A204.1 (cell line): ENCODE measurements around the gene ODAM.
A peak's percentile ranks its signal among the peaks of the same experiment; 100 is the strongest.
"Not testable (repeated sequence)": the region's sequence is repeated elsewhere in the genome, so short reads cannot be mapped to it uniquely, and the experiment has no call there.

Source experiments
- FAIRE-seq: peaks from 2 replicates; lab custom pipeline; 2012; peaks lifted over from hg19 to GRCh38; lab: Jason Lieb, UNC

ODAM gene, protein sequence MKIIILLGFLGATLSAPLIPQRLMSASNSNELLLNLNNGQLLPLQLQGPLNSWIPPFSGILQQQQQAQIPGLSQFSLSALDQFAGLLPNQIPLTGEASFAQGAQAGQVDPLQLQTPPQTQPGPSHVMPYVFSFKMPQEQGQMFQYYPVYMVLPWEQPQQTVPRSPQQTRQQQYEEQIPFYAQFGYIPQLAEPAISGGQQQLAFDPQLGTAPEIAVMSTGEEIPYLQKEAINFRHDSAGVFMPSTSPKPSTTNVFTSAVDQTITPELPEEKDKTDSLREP

DNA sequence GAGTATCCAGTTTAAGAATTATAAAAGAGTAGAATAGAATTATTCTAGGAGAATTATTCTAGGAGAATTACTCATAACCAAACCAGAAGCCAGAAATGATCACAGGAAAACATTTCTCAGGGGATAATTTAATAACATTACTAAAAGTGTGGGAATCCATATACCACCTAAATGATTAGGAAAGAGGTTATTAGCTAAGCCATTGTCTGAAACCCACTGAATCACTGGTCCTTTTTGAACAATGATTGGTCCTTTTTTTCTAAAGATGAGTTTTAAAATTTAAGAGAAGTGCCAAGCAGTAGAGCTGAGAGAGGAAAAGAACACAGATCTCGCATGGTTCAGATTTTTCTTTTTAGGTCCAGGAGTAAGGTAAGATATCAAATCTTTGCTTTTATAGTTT lies at the start of gene ODAM:
TSS of gene ODAM (plus strand) at position 301 of the 400 bp plus-strand sequence. CDS start 819 bp downstream, outside the sequence.
- FAIRE-seq = no peak

- FAIRE-seq = no peak
Measured at GRCh38 chr4:70151271-70151670, 44.3 kb upstream of the ODAM start.

DNA sequence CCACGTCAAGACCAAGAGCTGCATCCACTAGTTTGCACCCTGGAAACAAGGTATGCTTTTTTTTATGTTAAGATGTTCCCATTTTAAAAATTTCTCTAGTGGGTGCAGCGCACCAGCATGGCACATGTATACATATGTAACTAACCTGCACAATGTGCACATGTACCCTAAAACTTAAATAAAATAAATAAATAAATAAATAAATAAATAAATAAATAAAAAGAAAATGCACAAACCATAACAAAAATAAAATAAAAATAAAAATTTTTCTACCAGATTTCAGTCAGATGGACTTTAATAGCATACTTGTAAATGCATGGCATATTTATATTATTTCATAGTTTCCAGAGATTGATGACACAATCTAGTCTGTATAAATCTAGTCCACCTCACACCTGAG lies 43.4 kb upstream of the ODAM start:
- FAIRE-seq = no peak

GRCh38 chr4:70153937-70154336 lies 41.6 kb upstream of the ODAM start, which contains the start of gene PRR27:
Gene PRR27, plus strand, starts transcription at chr4:70154237. Its CDS starts 139 bp downstream, at chr4:70154376.
- no peak for FAIRE-seq

DNA sequence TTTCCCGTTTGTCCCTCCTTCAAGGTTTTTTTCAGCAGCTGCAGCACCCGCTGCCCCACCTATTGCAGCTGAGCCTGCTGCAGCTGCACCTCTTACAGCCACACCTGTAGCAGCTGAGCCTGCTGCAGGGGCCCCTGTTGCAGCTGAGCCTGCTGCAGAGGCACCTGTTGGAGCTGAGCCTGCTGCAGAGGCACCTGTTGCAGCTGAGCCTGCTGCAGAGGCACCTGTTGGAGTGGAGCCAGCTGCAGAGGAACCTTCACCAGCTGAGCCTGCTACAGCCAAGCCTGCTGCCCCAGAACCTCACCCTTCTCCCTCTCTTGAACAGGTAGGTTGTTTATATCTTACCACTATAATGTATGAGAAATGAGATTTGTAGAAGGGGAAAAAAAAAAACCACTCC lies 36.9 kb upstream of the ODAM start:
- no peak for FAIRE-seq

DNA sequence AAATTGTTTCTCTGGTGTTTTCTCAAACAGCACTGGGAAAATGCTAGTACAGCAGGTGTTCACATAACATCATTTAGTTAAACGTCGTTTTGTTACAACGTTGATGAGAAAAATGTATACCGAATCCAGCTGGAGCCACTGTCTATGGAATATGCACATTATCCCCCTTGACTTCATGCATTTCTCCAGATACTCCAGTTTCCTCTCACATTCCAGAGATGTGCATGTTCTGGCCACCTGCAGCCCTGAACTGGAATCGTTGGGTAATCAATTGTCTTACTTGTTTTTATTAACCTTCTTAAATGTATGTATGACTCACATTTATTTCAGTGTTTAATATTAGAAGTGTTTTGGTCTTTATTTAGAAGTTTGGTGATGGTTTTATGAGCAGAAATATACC lies 18.4 kb upstream of the ODAM start:
- no peak for FAIRE-seq

DNA sequence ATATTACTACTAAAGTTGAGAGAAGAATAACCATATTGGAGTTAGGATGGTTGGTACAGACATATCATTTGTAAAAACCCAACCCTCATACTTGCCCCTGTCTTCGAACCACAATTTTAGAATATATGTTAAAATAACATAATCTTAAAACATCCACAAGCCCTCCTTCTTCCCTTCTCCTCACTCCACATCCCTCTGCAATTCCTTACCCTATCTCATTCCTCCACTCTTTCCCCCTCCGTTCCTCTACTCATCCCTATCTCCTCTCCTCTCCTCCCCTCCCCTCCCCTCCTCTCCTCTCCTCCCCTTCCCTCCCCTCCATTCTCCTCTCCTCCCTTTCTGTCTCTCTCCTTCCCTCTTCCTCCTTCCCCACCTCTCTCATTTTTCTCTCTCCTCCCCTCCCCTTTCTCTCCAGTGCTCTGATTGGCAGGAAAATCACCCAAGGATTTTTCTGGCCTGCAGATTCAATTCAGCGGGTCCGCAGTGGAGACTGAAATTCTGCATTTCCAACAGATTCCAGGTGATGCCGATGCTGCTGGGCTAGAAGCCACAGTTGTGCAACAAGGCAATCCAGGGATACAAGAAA lies 17.4 kb upstream of the ODAM start:
- FAIRE-seq = no peak

GRCh38 chr4:70179811-70180210 lies 15.7 kb upstream of the ODAM start:
- FAIRE-seq = no peak

GRCh38 chr4:70181864-70182263 lies 13.7 kb upstream of the ODAM start:
- no peak for FAIRE-seq

DNA sequence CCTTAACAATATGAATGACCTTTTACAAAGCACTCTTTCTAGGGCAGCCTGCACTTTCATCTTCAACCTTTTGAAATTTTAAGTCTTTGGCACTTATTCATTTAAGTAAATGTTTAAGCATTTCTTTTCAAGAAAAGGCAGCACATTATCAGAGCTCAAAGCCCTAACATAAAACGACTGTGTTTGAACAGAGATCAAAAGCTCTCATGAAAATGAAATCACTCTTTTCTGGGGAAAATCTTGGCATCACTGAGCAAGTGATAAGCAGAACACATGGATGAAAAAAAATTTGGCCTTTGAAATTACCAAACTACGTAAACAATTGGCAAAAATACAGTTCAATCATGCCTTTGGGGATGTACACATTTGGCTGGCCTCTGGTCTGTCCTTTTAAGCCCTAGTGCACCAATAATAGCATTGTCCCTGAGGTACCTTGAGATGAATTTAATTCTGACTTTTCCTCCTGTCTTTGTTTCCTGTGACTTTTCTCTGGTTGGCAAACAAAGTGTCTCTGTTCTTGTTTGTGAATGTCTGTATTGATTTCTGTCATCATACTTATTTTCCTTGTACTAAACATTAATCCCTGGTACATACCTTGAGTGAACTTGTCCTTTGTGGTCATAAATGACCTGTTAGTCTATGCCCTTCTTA lies 12.9 kb upstream of the ODAM start:
- FAIRE-seq = no peak

GRCh38 chr4:70183168-70183939 lies 12.2 kb upstream of the ODAM start:
- peak; percentile 25 for FAIRE-seq

DNA sequence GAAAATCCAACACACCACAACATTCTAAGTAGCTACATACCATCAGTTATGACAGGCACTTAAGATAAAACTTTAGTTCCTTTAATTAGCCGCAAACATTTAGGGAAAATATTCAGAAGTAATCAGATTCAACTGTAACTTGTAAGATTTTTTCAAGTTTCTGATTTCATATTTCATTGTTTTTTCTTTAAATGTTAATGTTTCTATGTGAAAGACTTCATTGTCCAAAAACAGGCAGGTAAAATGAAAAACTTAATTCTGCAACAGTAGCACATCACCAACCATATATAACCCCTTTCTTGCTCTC lies 11.6 kb upstream of the ODAM start:
- no peak for FAIRE-seq

DNA sequence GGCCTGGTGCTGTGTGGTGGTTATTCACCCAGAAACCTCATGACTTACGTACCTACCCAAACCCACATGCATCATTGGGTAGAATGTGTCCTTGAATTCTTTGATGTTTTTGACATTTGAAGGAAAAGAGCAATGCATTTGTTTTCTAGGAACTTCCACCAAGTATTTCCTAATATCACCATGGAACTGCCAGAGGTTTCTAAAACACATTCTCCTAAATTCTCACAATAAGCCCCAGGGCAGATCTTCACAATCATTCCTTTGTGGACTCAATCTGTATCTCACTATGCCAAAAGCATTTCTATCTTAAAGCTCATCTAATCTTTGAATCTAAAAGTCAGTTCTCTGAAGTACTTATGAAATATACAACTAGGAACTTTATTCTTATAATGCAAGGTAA lies 8.3 kb upstream of the ODAM start:
- no peak for FAIRE-seq

- no peak for FAIRE-seq
Measured at GRCh38 chr4:70190579-70190978, 4.9 kb upstream of the ODAM start.

- FAIRE-seq = no peak
Measured at GRCh38 chr4:70191647-70192046, 3.9 kb upstream of the ODAM start.

GRCh38 chr4:70192895-70193294 lies 2.6 kb upstream of the ODAM start:
- FAIRE-seq = no peak

GRCh38 chr4:70196857-70197256 lies 1.3 kb downstream of the ODAM start:
- FAIRE-seq = no peak

DNA sequence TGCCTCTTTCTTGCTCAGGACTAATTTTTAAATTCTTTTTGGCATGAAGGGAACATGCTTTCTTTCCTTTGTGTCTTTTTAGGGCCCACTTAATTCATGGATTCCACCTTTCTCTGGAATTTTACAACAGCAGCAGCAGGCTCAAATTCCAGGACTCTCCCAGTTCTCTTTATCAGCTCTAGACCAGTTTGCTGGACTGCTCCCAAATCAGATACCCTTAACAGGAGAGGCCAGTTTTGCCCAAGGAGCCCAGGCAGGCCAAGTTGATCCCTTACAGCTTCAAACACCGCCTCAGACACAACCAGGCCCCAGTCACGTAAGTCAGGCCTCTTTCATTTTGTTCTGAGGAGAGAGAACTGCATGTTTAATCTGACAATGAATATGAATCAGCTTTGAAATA lies 2.3 kb downstream of the ODAM start:
- no peak for FAIRE-seq

DNA sequence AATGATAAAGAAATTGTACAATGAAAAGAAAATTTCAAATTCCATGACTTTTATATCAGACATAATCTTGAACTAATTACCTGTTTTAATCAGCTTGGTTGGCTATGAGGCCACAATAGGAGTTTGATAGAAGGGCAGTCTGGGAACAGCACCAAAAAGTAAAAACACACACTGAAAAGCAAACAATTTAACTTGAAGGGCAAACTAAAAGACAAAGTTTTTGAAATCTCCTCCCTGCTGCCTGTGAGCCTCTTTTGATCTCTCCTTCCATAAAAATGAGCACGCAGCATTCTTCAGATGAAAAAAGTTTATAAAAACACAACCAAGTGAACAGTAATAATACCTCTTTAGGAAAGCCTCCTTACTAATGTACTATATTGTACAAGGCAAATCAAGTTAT lies 8.1 kb downstream of the ODAM start:
- FAIRE-seq = no peak

GRCh38 chr4:70212752-70213151 lies 17.2 kb downstream of the ODAM start:
- FAIRE-seq = not testable (repeated sequence)

- FAIRE-seq = not testable (repeated sequence)
Measured at GRCh38 chr4:70216109-70216508, 20.6 kb downstream of the ODAM start.

DNA sequence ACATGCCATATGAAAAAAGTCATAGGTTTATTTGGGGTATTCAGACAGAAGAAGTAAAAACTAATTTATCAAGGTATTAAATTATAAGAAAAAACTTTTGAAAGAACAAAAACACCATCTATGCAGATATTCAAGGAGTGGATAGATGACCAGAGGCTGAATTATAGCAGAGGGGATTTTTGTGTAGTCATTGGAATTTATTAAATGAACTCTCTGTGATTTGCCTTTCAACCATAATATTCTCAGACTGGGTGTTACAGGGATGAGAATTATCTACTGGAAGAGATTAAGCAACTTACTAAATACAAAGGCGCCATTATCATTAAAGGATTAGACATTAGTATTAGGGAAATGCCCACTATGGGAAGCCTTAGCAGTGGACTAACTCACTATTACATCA lies 21.0 kb downstream of the ODAM start:
- not testable (repeated sequence) for FAIRE-seq

DNA sequence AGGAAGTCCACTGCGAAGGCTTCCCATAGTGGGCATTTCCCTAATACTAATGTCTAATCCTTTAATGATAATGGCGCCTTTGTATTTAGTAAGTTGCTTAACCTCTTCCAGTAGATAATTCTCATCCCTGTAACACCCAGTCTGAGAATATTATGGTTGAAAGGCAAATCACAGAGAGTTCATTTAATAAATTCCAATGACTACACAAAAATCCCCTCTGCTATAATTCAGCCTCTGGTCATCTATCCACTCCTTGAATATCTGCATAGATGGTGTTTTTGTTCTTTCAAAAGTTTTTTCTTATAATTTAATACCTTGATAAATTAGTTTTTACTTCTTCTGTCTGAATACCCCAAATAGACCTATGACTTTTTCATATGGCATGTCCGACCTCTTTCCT lies 25.9 kb downstream of the ODAM start:
- not testable (repeated sequence) for FAIRE-seq
